ENCODE measurements around the gene SS18.

SS18 gene

GRCh38 chr18:26003817-26004216, 86.6 kb downstream of the SS18 start:
- in situ Hi-C loops (cut with MboI; ENCODE audit: low sequenced_read_pairs), result no loop called here

- in situ Hi-C loops (cut with MboI; ENCODE audit: low sequenced_read_pairs), result no loop called here
These were observed 87.1 kb downstream of the SS18 start for GRCh38 chr18:26003356-26003755.

GRCh38 chr18:26002375-26002910, 88.0 kb downstream of the SS18 start:
- in situ Hi-C loops (cut with MboI; ENCODE audit: low sequenced_read_pairs), result no loop called here

- in situ Hi-C loops (cut with MboI; ENCODE audit: low sequenced_read_pairs), result no loop called here
These were observed 92.0 kb downstream of the SS18 start for GRCh38 chr18:25998461-25998860.

GRCh38 chr18:25992566-25992965, 97.8 kb downstream of the SS18 start:
- in situ Hi-C loops (cut with MboI; ENCODE audit: low sequenced_read_pairs), result no loop called here

- in situ Hi-C loops (cut with MboI; ENCODE audit: low sequenced_read_pairs), result no loop called here
These were observed 99.9 kb downstream of the SS18 start for GRCh38 chr18:25990473-25990872.

- in situ Hi-C loops (cut with MboI; ENCODE audit: low sequenced_read_pairs), result no loop called here
These were observed 104.6 kb downstream of the SS18 start for GRCh38 chr18:25985707-25986394.

GRCh38 chr18:25983730-25984129, 106.7 kb downstream of the SS18 start:
- in situ Hi-C loops (cut with MboI; ENCODE audit: low sequenced_read_pairs), result no loop called here

- in situ Hi-C loops (cut with MboI; ENCODE audit: low sequenced_read_pairs), result no loop called here
These were observed 107.5 kb downstream of the SS18 start for GRCh38 chr18:25982961-25983360.

GRCh38 chr18:25982153-25982552, 108.3 kb downstream of the SS18 start:
- in situ Hi-C loops (cut with MboI; ENCODE audit: low sequenced_read_pairs), result no loop called here

GRCh38 chr18:25979369-25980040, 110.9 kb downstream of the SS18 start:
- in situ Hi-C loops (cut with MboI; ENCODE audit: low sequenced_read_pairs), result no loop called here

GRCh38 chr18:25976554-25976953, 113.9 kb downstream of the SS18 start:
- in situ Hi-C loops (cut with MboI; ENCODE audit: low sequenced_read_pairs), result no loop called here

- in situ Hi-C loops (cut with MboI; ENCODE audit: low sequenced_read_pairs), result no loop called here
These were observed 115.8 kb downstream of the SS18 start for GRCh38 chr18:25974630-25975077.

Measured in hTERT RPE-1 (cell line).